H1 (cell line): ENCODE results near the gene CGN. TPM values are rescaled to one million over a fixed set of nuclear protein-coding genes. Genes with fewer than 3 reads are reported as not detected.

Experiments
- CTCF ChIA-PET: fragments of 300-600 bp; sonication (Branson Sonifier 250); formaldehyde crosslinking; loops from one replicate; lab custom pipeline; 2021; ENCODE audit not compliant: partially characterized antibody; lab: Charles Lee
- POLR2A ChIA-PET: fragments of 300-600 bp; sonication (Branson Sonifier 250); formaldehyde crosslinking; loops from one replicate; lab custom pipeline; 2021; ENCODE audit warnings: inconsistent platforms; ENCODE audit not compliant: partially characterized antibody; lab: Charles Lee
- DNase-seq, 2 experiments: peaks; one replicate each; pipeline versions ENCODE4 v3.0.0 to v3.0.0-alpha.2; 2010 to 2022; ENCODE audit warnings: low spot score in 2 of 2, low read depth in 1 of 2, mixed read lengths in 1 of 2
- FAIRE-seq: peaks from 2 replicates; lab custom pipeline; 2011; peaks lifted over from hg19 to GRCh38; lab: Jason Lieb, UNC
- H2AFZ ChIP-seq: 2 replicates; pipeline ENCODE4 v1.8.1; 2012; ENCODE audit warnings: low read length, inconsistent platforms
- H2AK5ac ChIP-seq: 2 replicates; pipeline ENCODE4 v1.6.1; 2013; ENCODE audit warnings: low read depth, low read length
- H2BK120ac ChIP-seq: replicated peaks from 2 replicates; pipeline ENCODE3; 2013; ENCODE audit warnings: low read depth, low read length, inconsistent platforms
- H2BK12ac ChIP-seq: 2 replicates; pipeline ENCODE4 v1.6.1; 2013; ENCODE audit warnings: low read depth, low read length
- H2BK15ac ChIP-seq: 2 replicates; pipeline ENCODE4 v1.6.1; 2013; ENCODE audit warnings: low read length
- H2BK20ac ChIP-seq: 2 replicates; pipeline ENCODE4 v1.6.1; 2013; ENCODE audit warnings: low read length
- H2BK5ac ChIP-seq: 2 replicates; pipeline ENCODE4 v1.6.1; 2013; ENCODE audit warnings: low read depth, low read length
- H3K14ac ChIP-seq: 2 replicates; pipeline ENCODE4 v1.6.1; 2013; ENCODE audit warnings: inconsistent platforms; ENCODE audit not compliant: insufficient read length
- H3K18ac ChIP-seq: 2 replicates; pipeline ENCODE4 v1.6.1; 2013; ENCODE audit warnings: low read length; ENCODE audit errors: extremely low read depth
- H3K23ac ChIP-seq: 2 replicates; pipeline ENCODE4 v1.6.1; 2013; ENCODE audit warnings: inconsistent platforms; ENCODE audit not compliant: insufficient read length
- H3K23me2 ChIP-seq: 2 replicates; pipeline ENCODE4 v1.6.1; 2013; ENCODE audit warnings: low read depth, low read length
- H3K27ac ChIP-seq: 2 replicates; pipeline ENCODE4 v1.6.1; 2011; ENCODE audit warnings: low read depth, low read length, inconsistent platforms
- H3K27me3 ChIP-seq, 4 experiments: replicated peaks in 1 of 4; 1 replicate in 1 of 4; 2 replicates in 3 of 4; pipeline versions ENCODE4 v1.6.1 to v1.8.1; 2011 to 2013; ENCODE audit warnings: low read length in 3 of 4, mild to moderate bottlenecking in 3 of 4, inconsistent platforms in 2 of 4, mixed read lengths in 2 of 4, moderate library complexity in 1 of 4; ENCODE audit not compliant: control insufficient read depth in 3 of 4, insufficient read depth in 3 of 4; ENCODE audit errors: extremely low read depth in 1 of 4
- H3K36me3 ChIP-seq, 4 experiments: 2 replicates each; pipeline versions ENCODE4 v1.6.1 to v1.8.1; 2011 to 2013; ENCODE audit warnings: mild to moderate bottlenecking in 4 of 4, low read length in 3 of 4, moderate library complexity in 2 of 4, control low read depth in 1 of 4, inconsistent platforms in 1 of 4; ENCODE audit not compliant: insufficient read depth in 4 of 4, control insufficient read depth in 2 of 4
- H3K4ac ChIP-seq: replicated peaks from 2 replicates; pipeline ENCODE3; 2013; ENCODE audit warnings: low read length, low read depth, mixed read lengths, inconsistent platforms; ENCODE audit not compliant: insufficient read length
- H3K4me1 ChIP-seq, 4 experiments: replicated peaks in 1 of 4; 1 replicate in 1 of 4; 2 replicates in 3 of 4; pipeline versions ENCODE4 v1.6.1 to v1.8.1; 2011 to 2013; ENCODE audit warnings: low read length in 3 of 4, inconsistent platforms in 2 of 4, mixed read lengths in 1 of 4; ENCODE audit not compliant: insufficient read depth in 4 of 4, control insufficient read depth in 3 of 4
- H3K4me2 ChIP-seq, 2 experiments: 2 replicates each; pipeline versions ENCODE4 v1.6.1 to v1.8.1; 2011 to 2013; ENCODE audit warnings: low read depth in 2 of 2, low read length in 2 of 2, control low read depth in 1 of 2, inconsistent platforms in 1 of 2, mild to moderate bottlenecking in 1 of 2; ENCODE audit not compliant: insufficient read depth in 1 of 2
- H3K4me3 ChIP-seq, 4 experiments: fragments of 200-600, 300-600 bp in 1 of 4; sonication (generic), shearing (Covaris generic), sonication (Bioruptor Twin) in 1 of 4; 2 replicates each; pipeline versions ENCODE4 v1.5.1 to v1.8.1; 2011 to 2016; ENCODE audit warnings: low read length in 4 of 4, low read depth in 3 of 4, control low read depth in 2 of 4, inconsistent platforms in 2 of 4, mild to moderate bottlenecking in 2 of 4, mixed read lengths in 1 of 4, moderate library complexity in 1 of 4; ENCODE audit not compliant: insufficient read depth in 2 of 4; ENCODE audit errors: extremely low read depth in 1 of 4
- H3K56ac ChIP-seq: replicated peaks from 2 replicates; pipeline ENCODE3; 2013; ENCODE audit warnings: low read depth, mild to moderate bottlenecking, mixed read lengths, low read length, inconsistent platforms; ENCODE audit not compliant: insufficient read length
- H3K79me1 ChIP-seq: 2 replicates; pipeline ENCODE4 v1.6.1; 2013; ENCODE audit warnings: low read depth, low read length, control low read depth
- H3K79me2 ChIP-seq, 2 experiments: 2 replicates each; pipeline versions ENCODE4 v1.6.1 to v1.8.1; 2012 to 2013; ENCODE audit warnings: low read length in 2 of 2, mild to moderate bottlenecking in 2 of 2, inconsistent platforms in 1 of 2; ENCODE audit not compliant: insufficient read depth in 2 of 2, control insufficient read depth in 1 of 2
- H3K9ac ChIP-seq, 4 experiments: replicated peaks in 1 of 4; 1 replicate in 1 of 4; 2 replicates in 3 of 4; pipeline versions ENCODE4 v1.6.1 to v1.8.1; 2011 to 2013; ENCODE audit warnings: low read depth in 3 of 4, low read length in 3 of 4, control low read depth in 2 of 4, mild to moderate bottlenecking in 2 of 4, moderate library complexity in 2 of 4, inconsistent platforms in 1 of 4; ENCODE audit errors: extremely low read depth in 1 of 4
- H3K9me3 ChIP-seq, 2 experiments: 2 replicates each; pipeline versions ENCODE4 v1.6.1 to v1.8.1; 2012 to 2013; ENCODE audit warnings: mild to moderate bottlenecking in 2 of 2, moderate library complexity in 2 of 2, control low read depth in 1 of 2, inconsistent platforms in 1 of 2, low read depth in 1 of 2, low read length in 1 of 2, mixed read lengths in 1 of 2; ENCODE audit not compliant: insufficient read depth in 2 of 2
- H4K20me1 ChIP-seq, 2 experiments: replicated peaks in 1 of 2; 2 replicates each; pipeline versions ENCODE3 to v1.8.1; 2011 to 2013; ENCODE audit warnings: inconsistent platforms in 2 of 2, low read length in 2 of 2, mild to moderate bottlenecking in 1 of 2; ENCODE audit not compliant: insufficient read depth in 2 of 2, control insufficient read depth in 1 of 2
- H4K5ac ChIP-seq: 2 replicates; pipeline ENCODE4 v1.6.1; 2013; ENCODE audit warnings: low read length, low read depth, mixed read lengths, inconsistent platforms; ENCODE audit not compliant: insufficient read length
- H4K8ac ChIP-seq: 2 replicates; pipeline ENCODE4 v1.8.0; 2013; ENCODE audit warnings: mild to moderate bottlenecking, moderate library complexity, low read length, inconsistent platforms; ENCODE audit not compliant: insufficient read depth; ENCODE audit errors: extremely low read depth
- H4K91ac ChIP-seq: replicated peaks from 2 replicates; pipeline ENCODE3; 2013; ENCODE audit warnings: low read length, mixed read lengths, inconsistent platforms; ENCODE audit not compliant: insufficient read length
- BACH1 ChIP-seq: IDR thresholded peaks from 2 replicates; pipeline ENCODE4 v1.6.1; 2012; ENCODE audit warnings: low read length, improper control_type of control experiment
- BCL11A ChIP-seq, 2 experiments: IDR thresholded peaks; one replicate each; pipeline ENCODE4 v1.6.1; 2011; ENCODE audit warnings: low read depth in 2 of 2, low read length in 2 of 2, mild to moderate bottlenecking in 2 of 2
- CEBPB ChIP-seq: IDR thresholded peaks from 2 replicates; pipeline ENCODE4 v1.6.1; 2012; ENCODE audit warnings: low read depth, low read length
- CHD2 ChIP-seq: IDR thresholded peaks from 2 replicates; pipeline ENCODE4 v1.6.1; 2012; ENCODE audit warnings: low read length, improper control_type of control experiment
- EGR1 ChIP-seq: IDR thresholded peaks from 2 replicates; pipeline ENCODE4 v1.6.1; 2011; ENCODE audit warnings: low read depth, low read length, borderline replicate concordance
- KDM4A ChIP-seq: IDR thresholded peaks from one replicate; pipeline ENCODE4 v1.7.1; 2012; ENCODE audit warnings: low read depth, mild to moderate bottlenecking, moderate library complexity, low read length, inconsistent platforms; ENCODE audit not compliant: severe bottlenecking
- NANOG ChIP-seq: IDR thresholded peaks from 2 replicates; pipeline ENCODE4 v1.6.1; 2011; ENCODE audit warnings: low read length, low read depth, mild to moderate bottlenecking, inconsistent platforms; ENCODE audit not compliant: insufficient read depth, poor library complexity, severe bottlenecking
- RXRA ChIP-seq: IDR thresholded peaks from 2 replicates; pipeline ENCODE4 v1.6.1; 2011; ENCODE audit warnings: low read depth, mild to moderate bottlenecking, low read length, moderate library complexity; ENCODE audit not compliant: insufficient read depth
- SAP30 ChIP-seq: fragments of 300-600 bp; sonication (generic); IDR thresholded peaks from 2 replicates; pipeline ENCODE4 v1.7.1; 2012; ENCODE audit warnings: low read length, moderate library complexity, mild to moderate bottlenecking, inconsistent platforms; ENCODE audit not compliant: insufficient read depth, insufficient replicate concordance
- WGBS, 2 experiments: shearing (Covaris generic) in 1 of 2; methylation state at CpG; one replicate each; pipeline versions ENCODE4 v1.1.6 to v1.1.7; 2013 to 2015; ENCODE audit warnings: low lambda C conversion rate in 2 of 2, mixed read lengths in 2 of 2, inconsistent platforms in 1 of 2, low coverage in 1 of 2, missing lambda C conversion rate in 1 of 2; ENCODE audit not compliant: insufficient replicate concordance in 2 of 2, insufficient coverage in 1 of 2, insufficient read length in 1 of 2; ENCODE audit errors: extremely low coverage in 1 of 2, missing lambda C conversion rate in 1 of 2; 5-methylcytosine and 5-hydroxymethylcytosine counted together
- polyA plus RNA-seq, 7 experiments: library from polyadenylated mRNA; depleted of rRNA in 3 of 7; stranded (reverse) in 5 of 7; unstranded in 2 of 7; fragments of >200 nt in 5 of 7; fragments of 200-250 nt in 2 of 7; gene quantifications; 1 replicate in 5 of 7; 2 replicates in 1 of 7; 4 replicates in 1 of 7; pipeline versions ENCODE4 v1.2.1 to v1.2.3, GENCODE V29; 2011 to 2013; ENCODE audit warnings: missing spikeins in 2 of 7, mixed read lengths in 2 of 7
- total RNA-seq: library from RNA; stranded (reverse); fragmentation: NEBNext Ultra II Directional; extraction: Animal tissue kit (Norgen Biotek cat#: 25700); gene quantifications from 2 replicates; pipeline ENCODE4 v1.2.1, GENCODE V29; 2021

CGN gene
- total and polyA plus RNA-seq, 2 of the 8 experiments (the other 6 are each of a cell fraction or from before 2014, with no cell fraction given): 15.9 to 52.7 TPM

DNA sequence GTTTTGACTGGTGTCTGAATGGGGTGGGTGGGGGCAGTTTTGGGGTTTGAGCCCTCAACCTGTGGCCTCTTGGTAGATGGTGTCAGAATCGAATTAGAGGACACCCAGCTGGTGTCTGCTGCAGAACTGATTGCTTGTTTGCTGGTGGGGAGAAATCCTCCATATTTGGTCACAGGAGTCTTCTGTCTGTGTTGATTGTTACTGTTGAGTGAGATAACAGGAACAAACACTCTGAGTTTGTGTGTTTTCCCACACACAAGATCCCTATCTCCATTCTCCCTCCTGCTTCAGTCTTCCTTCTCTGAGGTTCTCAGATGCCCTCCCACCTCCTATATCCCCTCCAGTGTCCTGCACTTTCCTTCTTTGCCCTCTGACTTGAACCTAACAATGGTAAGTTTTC is 19.1 kb upstream of the CGN start:
- DNase-seq (no peak), FAIRE-seq (no peak)
- ChIA-PET POLR2A (interaction anchor here (0.5 to 1.6 kb wide), 3 partner anchors 49 to 157 kb away, joined by 3 to 4 read pairs (median 3); no protein-coding TSS in a partner anchor), CTCF (interaction anchor here (1.9 kb wide), 1 partner anchor 12 kb away, joined by 9 read pairs; no protein-coding TSS in a partner anchor)
- H2BK120ac ChIP-seq: no peak overlapping the region
- no peak overlapping the region for H3K9ac ChIP-seq
- no peak overlapping the region for H3K14ac ChIP-seq
- no peak overlapping the region for H2BK15ac ChIP-seq
- TF ChIP-seq RXRA (no peak), NANOG (no peak), EGR1 (no peak), KDM4A (no peak), BCL11A (IDR thresholded peaks at IDR 0.05; ENCODE audit: low read depth in 2 of 2, low read length in 2 of 2) (no peak), BACH1 (no peak), SAP30 (no peak), CEBPB (no peak), CHD2 (no peak)
- H4K8ac ChIP-seq: no peak overlapping the region
- no peak overlapping the region for H3K27ac ChIP-seq
- no peaks in the 10 kb centered on the region for H3K4me1 ChIP-seq
- no peak overlapping the region for H4K5ac ChIP-seq
- H3K79me1 ChIP-seq: no peaks in the 10 kb centered on the region
- H4K91ac ChIP-seq: no peak overlapping the region
- no peak overlapping the region for H3K23ac ChIP-seq
- H2BK20ac ChIP-seq: no peak overlapping the region
- no peak overlapping the region for H2BK12ac ChIP-seq
- H3K36me3 ChIP-seq: no peaks in the 10 kb centered on the region
- no peaks in the 10 kb centered on the region for H3K79me2 ChIP-seq
- H3K23me2 ChIP-seq: no peaks in the 10 kb centered on the region
- H3K27me3 ChIP-seq: no peaks in the 10 kb centered on the region
- no peak overlapping the region for H3K56ac ChIP-seq
- no peak overlapping the region for H2BK5ac ChIP-seq
- no peaks in the 10 kb centered on the region for H3K9me3 ChIP-seq
- H3K18ac ChIP-seq: no peak overlapping the region
- H3K4me2 ChIP-seq: no peak overlapping the region
- H3K4ac ChIP-seq: no peak overlapping the region
- H2AFZ ChIP-seq: no peak overlapping the region
- no peak overlapping the region for H3K4me3 ChIP-seq
- no peak overlapping the region for H2AK5ac ChIP-seq
- WGBS, 2 experiments: 83% methylated on average over 1 of the region's 1 CpG; no CpG with 5 or more reads in 1 of the 2 experiments
- H4K20me1 ChIP-seq: no peaks in the 10 kb centered on the region
